WTC11 (cell line): ENCODE results near the gene R3HDM4. TPM values are rescaled to one million over a fixed set of nuclear protein-coding genes. Genes with fewer than 3 reads are reported as not detected.

ENCODE experiments used
- ATAC-seq: fragments of 200-7000 bp; cut with Tn5 transposase; 2 replicates; pipeline ENCODE4 v1.10.0; 2021; ENCODE audit warnings: mild to moderate bottlenecking, moderate library complexity
- CTCF ChIA-PET: fragments of 300-600 bp; sonication (Branson Sonifier 250); formaldehyde crosslinking; loops from one replicate; lab custom pipeline; 2021; ENCODE audit warnings: antibody characterized with exemption; lab: Charles Lee
- POLR2A ChIA-PET: fragments of 350-600 bp; sonication (Branson Sonifier 250); formaldehyde crosslinking; loops from one replicate; lab custom pipeline; 2021; ENCODE audit warnings: antibody characterized with exemption; lab: Charles Lee
- DNase-seq: peaks from one replicate; pipeline ENCODE4 v3.0.0; 2021; ENCODE audit warnings: low spot score
- H3K27ac Mint-ChIP-seq: 2 replicates; pipeline ENCODE4 v1.8.0; 2021; ENCODE audit warnings: mixed read lengths
- H3K27me3 Mint-ChIP-seq: 2 replicates; pipeline ENCODE4 v1.8.0; 2021; ENCODE audit warnings: low read depth, mild to moderate bottlenecking, moderate library complexity, mixed read lengths
- H3K36me3 Mint-ChIP-seq: 2 replicates; pipeline ENCODE4 v1.8.0; 2021; ENCODE audit warnings: mixed read lengths
- H3K4me1 Mint-ChIP-seq: 2 replicates; pipeline ENCODE4 v1.8.0; 2022; ENCODE audit warnings: mixed read lengths
- H3K4me3 Mint-ChIP-seq: 2 replicates; pipeline ENCODE4 v1.8.0; 2021; ENCODE audit warnings: mild to moderate bottlenecking, moderate library complexity, mixed read lengths
- H3K9me3 Mint-ChIP-seq: 2 replicates; pipeline ENCODE4 v1.8.0; 2021; ENCODE audit warnings: mixed read lengths
- AR ChIP-seq: fragments of 250-450 bp; sonication (Bioruptor Pico); IDR thresholded peaks from 2 replicates; pipeline ENCODE4 v1.9.0; 2021; ENCODE audit warnings: mild to moderate bottlenecking
- ARID4B ChIP-seq: sonication (generic); formaldehyde crosslinking; IDR thresholded peaks from 2 replicates; pipeline ENCODE4 v1.8.0; 2023; ENCODE audit warnings: missing genetic modification reagents, mild to moderate bottlenecking, borderline replicate concordance
- ATF1 ChIP-seq: sonication (generic); formaldehyde crosslinking; IDR thresholded peaks from 2 replicates; pipeline ENCODE4 v1.8.1; 2023; ENCODE audit warnings: mild to moderate bottlenecking, moderate library complexity, missing genetic modification reagents
- CBFB ChIP-seq: sonication (generic); formaldehyde crosslinking; IDR thresholded peaks from 2 replicates; pipeline ENCODE4 v1.8.1; 2022; ENCODE audit warnings: mild to moderate bottlenecking, low read depth, missing genetic modification reagents
- CREB1 ChIP-seq: sonication (generic); formaldehyde crosslinking; IDR thresholded peaks from 2 replicates; pipeline ENCODE4 v1.8.0; 2023; ENCODE audit warnings: mild to moderate bottlenecking, missing genetic modification reagents
- CTCF ChIP-seq: fragments of 200-600 bp; IDR thresholded peaks from 2 replicates; pipeline ENCODE4 v1.8.0; 2022; ENCODE audit warnings: antibody characterized with exemption
- E2F1 ChIP-seq: sonication (generic); formaldehyde crosslinking; IDR thresholded peaks from 2 replicates; pipeline ENCODE4 v1.8.0; 2022; ENCODE audit warnings: mild to moderate bottlenecking, missing genetic modification reagents
- ELF4 ChIP-seq: sonication (generic); formaldehyde crosslinking; IDR thresholded peaks from 2 replicates; pipeline ENCODE4 v1.8.1; 2022; ENCODE audit warnings: low read depth, mild to moderate bottlenecking, moderate library complexity, missing genetic modification reagents
- FOXJ3 ChIP-seq: sonication (generic); formaldehyde crosslinking; IDR thresholded peaks from 2 replicates; pipeline ENCODE4 v1.9.0; 2021; ENCODE audit warnings: missing genetic modification reagents, mild to moderate bottlenecking, borderline replicate concordance
- KAT7 ChIP-seq: sonication (generic); formaldehyde crosslinking; IDR thresholded peaks from 2 replicates; pipeline ENCODE4 v1.8.1; 2023; ENCODE audit warnings: missing genetic modification reagents, mild to moderate bottlenecking, borderline replicate concordance
- MLX ChIP-seq: sonication (generic); formaldehyde crosslinking; IDR thresholded peaks from 2 replicates; pipeline ENCODE4 v1.8.1; 2023; ENCODE audit warnings: mild to moderate bottlenecking, missing genetic modification reagents, moderate library complexity
- NFE2L1 ChIP-seq: sonication (generic); formaldehyde crosslinking; IDR thresholded peaks from 2 replicates; pipeline ENCODE4 v1.8.1; 2023; ENCODE audit warnings: missing genetic modification reagents
- NFYB ChIP-seq: sonication (generic); formaldehyde crosslinking; conservative IDR thresholded peaks from 2 replicates; pipeline ENCODE4 v1.8.0; 2022; ENCODE audit warnings: low read depth, missing genetic modification reagents
- PRRX2 ChIP-seq: fragments of 250-450 bp; sonication (Bioruptor Pico); IDR thresholded peaks from 2 replicates; pipeline ENCODE4 v1.8.0; 2021; ENCODE audit warnings: mild to moderate bottlenecking
- SMAD3 ChIP-seq: sonication (generic); formaldehyde crosslinking; IDR thresholded peaks from 2 replicates; pipeline ENCODE4 v1.8.0; 2022; ENCODE audit warnings: missing genetic modification reagents, mild to moderate bottlenecking, borderline replicate concordance
- TEAD1 ChIP-seq: sonication (generic); formaldehyde crosslinking; IDR thresholded peaks from 2 replicates; pipeline ENCODE4 v1.8.0; 2022; ENCODE audit warnings: mild to moderate bottlenecking, missing genetic modification reagents
- ZMAT4 ChIP-seq: fragments of 250-450 bp; sonication (Bioruptor Pico); IDR thresholded peaks from 2 replicates; pipeline ENCODE4 v1.9.0; 2021; ENCODE audit warnings: mild to moderate bottlenecking
- ZNF281 ChIP-seq: sonication (generic); formaldehyde crosslinking; IDR thresholded peaks from 2 replicates; pipeline ENCODE4 v1.8.0; 2023; ENCODE audit warnings: mild to moderate bottlenecking, missing genetic modification reagents
- ZNF317 ChIP-seq: sonication (generic); formaldehyde crosslinking; IDR thresholded peaks from 2 replicates; pipeline ENCODE4 v1.8.1; 2023; ENCODE audit warnings: low read depth, mild to moderate bottlenecking, moderate library complexity, missing genetic modification reagents, borderline replicate concordance
- ZNF396 ChIP-seq: fragments of 250-450 bp; sonication (Bioruptor Pico); IDR thresholded peaks from 2 replicates; pipeline ENCODE4 v1.8.0; 2021; ENCODE audit warnings: mild to moderate bottlenecking, moderate library complexity, borderline replicate concordance
- total RNA-seq: library from RNA; stranded (reverse); gene quantifications from 3 replicates; pipeline ENCODE4 v1.2.3, GENCODE V29; 2021

R3HDM4 gene
- total RNA-seq, 1 experiment from 2014 or later: 99.5 TPM

- TF ChIP-seq ARID4B (CRISPR knock-in tag) (no peak), ELF4 (no peak), KAT7 (CRISPR knock-in tag) (no peak), ZMAT4 (CRISPR knock-in tag) (no peak), ZNF317 (CRISPR knock-in tag) (no peak), NFYB (CRISPR knock-in tag) (no peak), FOXJ3 (CRISPR knock-in tag) (no peak), CBFB (CRISPR knock-in tag) (no peak), CTCF (no peak), ZNF396 (CRISPR knock-in tag) (no peak)
These were observed 23.2 kb downstream of the R3HDM4 start (continued) for GRCh38 chr19:889662-890295.

GRCh38 chr19:888581-889385 is 24.2 kb downstream of the R3HDM4 start:
- no peak for DNase-seq
- no peaks in the 10 kb centered on the region; the same call in 1 of the 2 replicates for H3K36me3 Mint-ChIP-seq
- ChIA-PET POLR2A (no interaction called here), CTCF (interaction anchor here (0.6 kb wide), 1 partner anchor 107 kb away, joined by 5 read pairs; no protein-coding TSS in a partner anchor)
- no peak overlapping the region for H3K27ac Mint-ChIP-seq
- H3K27me3 Mint-ChIP-seq: peaks cover 3% of the 10 kb centered on the region; the same call in 1 of the 2 replicates
- H3K4me3 Mint-ChIP-seq: no peak overlapping the region
- no peaks in the 10 kb centered on the region for H3K4me1 Mint-ChIP-seq
- no peak for ATAC-seq
- no peaks in the 10 kb centered on the region for H3K9me3 Mint-ChIP-seq
- TF ChIP-seq PRRX2: no peak
- TF ChIP-seq SMAD3 (CRISPR knock-in tag): no peak
- TF ChIP-seq AR (CRISPR knock-in tag): no peak
- TF ChIP-seq ZNF281: no peak
- TF ChIP-seq ELF4: no peak
- TF ChIP-seq CREB1 (CRISPR knock-in tag): no peak
- TF ChIP-seq TEAD1: no peak
- TF ChIP-seq MLX: no peak
- no peak for TF ChIP-seq E2F1
- no peak for TF ChIP-seq NFE2L1 (CRISPR knock-in tag)
- no peak for TF ChIP-seq ATF1 (CRISPR knock-in tag)
